ENCODE results near the gene C11orf97. TPM values are rescaled to one million over a fixed set of nuclear protein-coding genes. Genes with fewer than 3 reads are reported as not detected.

Gene C11orf97
- total RNA-seq, 1 donor from 2014 or later, result not detected

GRCh38 chr11:94545264-94546161 lies 33.3 kb downstream of the C11orf97 start:
- Mint-ChIP-seq H3K27me3 (peaks cover 5% of the 10 kb centered on the region), H3K4me3 (peak overlapping the region; percentile 94), H3K4me1 (ENCODE audit: unreplicated experiment) (peaks cover 29% of the 10 kb centered on the region), H3K27ac (peak overlapping the region; percentile 91), H3K36me3 (peaks cover 16% of the 10 kb centered on the region), H3K9me3 (peaks cover 6% of the 10 kb centered on the region)
- no peak for TF ChIP-seq CTCF (conservative IDR thresholded peaks at IDR 0.05)
- DNase-seq (ENCODE audit: extremely low spot score, unreplicated experiment), result peak; percentile 71

- peaks cover 5% of the 10 kb centered on the region for H3K27me3 Mint-ChIP-seq
- peak overlapping the region; percentile 94 for H3K4me3 Mint-ChIP-seq
- peaks cover 6% of the 10 kb centered on the region for H3K9me3 Mint-ChIP-seq
- peaks cover 29% of the 10 kb centered on the region for H3K4me1 Mint-ChIP-seq (ENCODE audit: unreplicated experiment)
- H3K27ac Mint-ChIP-seq, result peak overlapping the region; percentile 91
- H3K36me3 Mint-ChIP-seq, result peaks cover 18% of the 10 kb centered on the region
- DNase-seq (ENCODE audit: extremely low spot score, unreplicated experiment), result no peak
- no peak for TF ChIP-seq CTCF (conservative IDR thresholded peaks at IDR 0.05)
These were observed 33.9 kb downstream of the C11orf97 start for GRCh38 chr11:94546162-94546470.

GRCh38 chr11:94546886-94547285 lies 34.6 kb downstream of the C11orf97 start:
- peaks cover 5% of the 10 kb centered on the region for H3K27me3 Mint-ChIP-seq
- H3K4me1 Mint-ChIP-seq (ENCODE audit: unreplicated experiment), result peaks cover 29% of the 10 kb centered on the region
- H3K9me3 Mint-ChIP-seq, result peaks cover 6% of the 10 kb centered on the region
- H3K36me3 Mint-ChIP-seq, result peaks cover 18% of the 10 kb centered on the region
- TF ChIP-seq CTCF (conservative IDR thresholded peaks at IDR 0.05), result no peak
- DNase-seq (ENCODE audit: extremely low spot score, unreplicated experiment), result no peak
- H3K4me3 Mint-ChIP-seq, result peak overlapping the region; percentile 94
- peak overlapping the region; percentile 91 for H3K27ac Mint-ChIP-seq

- peaks cover 19% of the 10 kb centered on the region for H3K4me1 Mint-ChIP-seq (ENCODE audit: unreplicated experiment)
These were observed 36.9 kb downstream of the C11orf97 start for GRCh38 chr11:94549146-94549545.

GRCh38 chr11:94550513-94550912 lies 38.3 kb downstream of the C11orf97 start:
- Mint-ChIP-seq H3K27me3 (no peaks in the 10 kb centered on the region), H3K9me3 (no peaks in the 10 kb centered on the region), H3K36me3 (peaks cover 18% of the 10 kb centered on the region), H3K4me1 (ENCODE audit: unreplicated experiment) (peaks cover 19% of the 10 kb centered on the region), H3K27ac (peak overlapping the region; percentile 85), H3K4me3 (peak overlapping the region; percentile 81)
- no peak for DNase-seq (ENCODE audit: extremely low spot score, unreplicated experiment)
- no peak for TF ChIP-seq CTCF (conservative IDR thresholded peaks at IDR 0.05)

More at GRCh38 chr11:94549146-94549545, 36.9 kb downstream of the C11orf97 start:
- Mint-ChIP-seq H3K36me3 (peaks cover 18% of the 10 kb centered on the region), H3K27me3 (no peaks in the 10 kb centered on the region), H3K4me3 (peak overlapping the region; percentile 94), H3K9me3 (no peaks in the 10 kb centered on the region), H3K27ac (peak overlapping the region; percentile 4)
- no peak for DNase-seq (ENCODE audit: extremely low spot score, unreplicated experiment)
- TF ChIP-seq CTCF (conservative IDR thresholded peaks at IDR 0.05), result no peak
